Endothelial cell of umbilical vein (primary cell): ENCODE data around the gene PSMD9. TPM values are rescaled to one million over a fixed set of nuclear protein-coding genes. Genes with fewer than 3 reads are reported as not detected.

Source experiments
- BruUV-seq: library from RNA; stranded (reverse); fragments of 400-500 nt; replicated peaks from 2 replicates; lab custom pipeline; 2021; lab: Mats Ljungman, UMichigan
- CTCF ChIA-PET: fragments of 300-600, 350-600 bp; sonication (Branson Sonifier 250); formaldehyde crosslinking; loops from one replicate; lab custom pipeline; 2021; ENCODE audit warnings: antibody characterized with exemption, inconsistent platforms; lab: Charles Lee
- POLR2A ChIA-PET: fragments of 300-600, 350-600 bp; sonication (Branson Sonifier 250); formaldehyde crosslinking; loops from one replicate; lab custom pipeline; 2021; ENCODE audit warnings: antibody characterized with exemption, inconsistent platforms; lab: Charles Lee
- DNase-seq: peaks from one replicate; pipeline ENCODE4 v3.0.0-alpha.2; 2011; ENCODE audit warnings: low read depth, low spot score
- FAIRE-seq: peaks from 2 replicates; lab custom pipeline; 2011; peaks lifted over from hg19 to GRCh38; lab: Jason Lieb, UNC
- H2AFZ ChIP-seq: 2 replicates; pipeline ENCODE4 v1.6.0; 2012; ENCODE audit warnings: low read depth, low read length, control low read depth, inconsistent platforms
- H3K27ac ChIP-seq: 2 replicates; pipeline ENCODE4 v1.5.1; 2011; ENCODE audit warnings: low read depth, mild to moderate bottlenecking, control low read depth, low read length, moderate library complexity; ENCODE audit not compliant: insufficient read depth
- H3K27me3 ChIP-seq, 2 experiments: 2 replicates each; pipeline versions ENCODE4 v1.6.0 to v1.6.1; 2011; ENCODE audit warnings: low read length in 2 of 2, mixed read lengths in 1 of 2; ENCODE audit not compliant: control insufficient read depth in 2 of 2, insufficient read depth in 2 of 2
- H3K36me3 ChIP-seq, 2 experiments: 2 replicates in 1 of 2; 3 replicates in 1 of 2; pipeline ENCODE4 v1.5.1; 2011; ENCODE audit warnings: low read length in 2 of 2, mild to moderate bottlenecking in 1 of 2, moderate library complexity in 1 of 2; ENCODE audit not compliant: control insufficient read depth in 2 of 2, insufficient read depth in 2 of 2; ENCODE audit errors: extremely low read depth in 1 of 2
- H3K4me1 ChIP-seq: 3 replicates; pipeline ENCODE4 v1.5.1; 2011; ENCODE audit warnings: mild to moderate bottlenecking, low read length; ENCODE audit not compliant: control insufficient read depth, insufficient read depth; ENCODE audit errors: extremely low read depth
- H3K4me2 ChIP-seq: 2 replicates; pipeline ENCODE4 v1.6.1; 2011; ENCODE audit warnings: low read length, control low read depth, mixed read lengths; ENCODE audit not compliant: insufficient read depth
- H3K4me3 ChIP-seq, 3 experiments: fragments of 200-600 bp in 1 of 3; sonication (generic), shearing (Covaris generic) in 1 of 3; replicated peaks in 1 of 3; 2 replicates each; pipeline ENCODE4 v1.5.1; 2011 to 2016; ENCODE audit warnings: control low read depth in 3 of 3, low read length in 3 of 3, mild to moderate bottlenecking in 2 of 3, inconsistent platforms in 1 of 3, low read depth in 1 of 3, moderate library complexity in 1 of 3; ENCODE audit not compliant: insufficient read depth in 1 of 3
- H3K79me2 ChIP-seq: 2 replicates; pipeline ENCODE4 v1.6.0; 2012; ENCODE audit warnings: low read length, inconsistent platforms; ENCODE audit not compliant: control insufficient read depth, insufficient read depth
- H3K9ac ChIP-seq: replicated peaks from 2 replicates; pipeline ENCODE3; 2011; ENCODE audit warnings: low read length, control low read depth; ENCODE audit not compliant: insufficient read depth; ENCODE audit errors: extremely low read depth
- H3K9me1 ChIP-seq: replicated peaks from 3 replicates; pipeline ENCODE4 v1.6.0; 2011; ENCODE audit warnings: mild to moderate bottlenecking, low read length; ENCODE audit not compliant: control insufficient read depth, insufficient read depth; ENCODE audit errors: extremely low read depth
- H3K9me3 ChIP-seq: replicated peaks from 2 replicates; pipeline ENCODE4 v1.5.1; 2012; ENCODE audit warnings: low read length, inconsistent platforms; ENCODE audit not compliant: control insufficient read depth, insufficient read depth
- H4K20me1 ChIP-seq: replicated peaks from 2 replicates; pipeline ENCODE3; 2011; ENCODE audit warnings: mild to moderate bottlenecking, low read length; ENCODE audit not compliant: control insufficient read depth, insufficient read depth; ENCODE audit errors: extremely low read depth
- CTCF ChIP-seq, 2 donors: IDR thresholded peaks; 1 replicate in 1 of 2; 2 replicates in 1 of 2; pipeline ENCODE4 v1.5.1; 2011; ENCODE audit warnings: low read length in 2 of 2, mild to moderate bottlenecking in 2 of 2, moderate library complexity in 2 of 2, control low read depth in 1 of 2, inconsistent platforms in 1 of 2, low read depth in 1 of 2; ENCODE audit not compliant: insufficient read depth in 1 of 2; ENCODE audit errors: extremely low read depth in 1 of 2
- EZH2 ChIP-seq: IDR thresholded peaks from 2 replicates; pipeline ENCODE4 v1.6.1; 2012; ENCODE audit warnings: borderline replicate concordance, low read depth, mild to moderate bottlenecking, moderate library complexity, low read length, inconsistent platforms; ENCODE audit not compliant: severe bottlenecking
- FOS ChIP-seq: IDR thresholded peaks from 2 replicates; pipeline ENCODE4 v1.6.1; 2011; ENCODE audit warnings: mild to moderate bottlenecking, low read length, moderate library complexity, borderline replicate concordance; ENCODE audit not compliant: insufficient read depth
- GATA2 ChIP-seq: IDR thresholded peaks from 2 replicates; pipeline ENCODE4 v1.7.0; 2011; ENCODE audit warnings: low read depth, mild to moderate bottlenecking, moderate library complexity, mixed read lengths, low read length; ENCODE audit not compliant: insufficient read length, insufficient read depth
- JUN ChIP-seq: IDR thresholded peaks from 2 replicates; pipeline ENCODE4 v1.6.1; 2011; ENCODE audit warnings: borderline replicate concordance, low read depth; ENCODE audit not compliant: insufficient read length, insufficient read depth
- MAX ChIP-seq: IDR thresholded peaks from 2 replicates; pipeline ENCODE4 v1.6.1; 2011; ENCODE audit not compliant: insufficient read depth, insufficient read length
- MYC ChIP-seq: IDR thresholded peaks from one replicate; pipeline ENCODE4 v1.6.1; 2011; ENCODE audit warnings: mild to moderate bottlenecking, low read depth, low read length
- POLR2A ChIP-seq: IDR thresholded peaks from 2 replicates; pipeline ENCODE4 v1.6.1; 2012; ENCODE audit warnings: low read depth, mild to moderate bottlenecking, control low read depth, low read length
- POLR2AphosphoS5 ChIP-seq: IDR thresholded peaks from 2 replicates; pipeline ENCODE4 v1.6.1; 2012; ENCODE audit warnings: low read depth, mild to moderate bottlenecking, control low read depth, low read length, moderate library complexity; ENCODE audit not compliant: insufficient read depth
- dilution Hi-C: fragments of 300-500 bp; cut with MboI; formaldehyde crosslinking; loops from one replicate; pipeline ENCODE4 v1.15.0; 2019; ENCODE audit warnings: low sequenced_read_pairs; ENCODE audit not compliant: extremely low pct_ligation_motif_present
- intact Hi-C: fragments of 100-400 bp; cut with micrococcal nuclease; formaldehyde crosslinking; loops from one replicate; pipeline ENCODE4 v1.10.0; 2022
- polyA plus RNA-seq, 4 experiments: library from polyadenylated mRNA; depleted of rRNA in 3 of 4; stranded (reverse) in 3 of 4; unstranded in 1 of 4; fragments of >200 nt; gene quantifications; 2 replicates each; pipeline versions ENCODE4 v1.2.1 to v1.2.3, GENCODE V29; 2011 to 2012; ENCODE audit warnings: missing spikeins in 1 of 4
- total RNA-seq: library from RNA; stranded (reverse); gene quantifications from 2 replicates; pipeline ENCODE4 v1.2.3, GENCODE V29; 2021

Gene PSMD9
- total and polyA plus RNA-seq, 2 donors (not counting 3 experiments of a cell fraction or from before 2014, with no cell fraction given) = 69.2 to 118 TPM

GRCh38 chr12:121926874-121927706, 38.5 kb downstream of the PSMD9 start:
- peaks cover 19% of the 10 kb centered on the region for H3K4me1 ChIP-seq
- dilution Hi-C loops (no loop called here), intact Hi-C loops (no loop called here)
- H3K79me2 ChIP-seq = no peaks in the 10 kb centered on the region
- H3K36me3 ChIP-seq = no peaks in the 10 kb centered on the region
- no peak overlapping the region for H3K9ac ChIP-seq
- FAIRE-seq (no peak), DNase-seq (no peak)
- POLR2A ChIA-PET = no interaction called here
- no peak overlapping the region for H3K4me2 ChIP-seq
- CTCF ChIA-PET = interaction anchor here (0.6 to 1.4 kb wide), 3 partner anchors 8 to 171 kb away, joined by 3 to 6 read pairs (median 5); partner anchors contain the start of gene CFAP251
- no peaks in the 10 kb centered on the region for H3K9me3 ChIP-seq
- H4K20me1 ChIP-seq = no peaks in the 10 kb centered on the region
- peak overlapping the region; percentile 4 for H2AFZ ChIP-seq
- no peak overlapping the region for H3K4me3 ChIP-seq
- no TSS peak for BruUV-seq
- no peaks in the 10 kb centered on the region for H3K9me1 ChIP-seq
- H3K27me3 ChIP-seq = no peaks in the 10 kb centered on the region
- no peak for TF ChIP-seq MYC
- no peak for TF ChIP-seq JUN
- TF ChIP-seq CTCF (IDR thresholded peaks at IDR 0.05; ENCODE audit: extremely low read depth in 1 of 2, insufficient read depth in 1 of 2, low read depth in 1 of 2, low read length in 2 of 2) = no peak
- TF ChIP-seq FOS = no peak
- TF ChIP-seq MAX = no peak
- no peak for TF ChIP-seq GATA2
- no peak for TF ChIP-seq EZH2
- TF ChIP-seq POLR2AphosphoS5 = no peak
- no peak for TF ChIP-seq POLR2A
- H3K27ac ChIP-seq = no peak overlapping the region
